ENCODE measurements around the gene ZGRF1. TPM values are rescaled to one million over a fixed set of nuclear protein-coding genes. Genes with fewer than 3 reads are reported as not detected.

Gene ZGRF1
- total and polyA plus RNA-seq, 2 donors (not counting 1 experiment from before 2014, with no cell fraction given): 4.6 to 13.0 TPM

- H3K27ac ChIP-seq (ENCODE audit: low read length in 2 of 2): no peak overlapping the region
- H3K4me1 ChIP-seq (ENCODE audit: control insufficient read depth in 2 of 2, insufficient read depth in 2 of 2, low read length in 2 of 2): no peaks in the 10 kb centered on the region
- no peaks in the 10 kb centered on the region for H4K20me1 ChIP-seq (ENCODE audit: control insufficient read depth, insufficient read depth, low read length, poor library complexity, severe bottlenecking)
- intact Hi-C loops (cut with micrococcal nuclease): no loop called here
- H3K27me3 ChIP-seq (replicated peaks in 1 of 4; ENCODE audit: control extremely low read depth in 1 of 4, control insufficient read depth in 3 of 4, insufficient read depth in 4 of 4, low read length in 3 of 4): no peaks in the 10 kb centered on the region
- TF ChIP-seq EZH2 (IDR thresholded peaks at IDR 0.05; ENCODE audit: borderline replicate concordance, insufficient read depth, low read depth, low read length, poor library complexity, severe bottlenecking) (no peak), CTCF (IDR thresholded peaks at IDR 0.05) (no peak)
- Mint-ChIP-seq H3K9me3 (ENCODE audit: insufficient read depth) (no peaks in the 10 kb centered on the region), H3K27ac (no peak overlapping the region), H3K4me1 (no peaks in the 10 kb centered on the region), H3K27me3 (no peaks in the 10 kb centered on the region), H3K4me3 (no peak overlapping the region)
- POLR2A ChIA-PET: no interaction called here
- CTCF ChIA-PET: no interaction called here
- H3K4me2 ChIP-seq (replicated peaks; ENCODE audit: low read depth, low read length, poor library complexity, severe bottlenecking): no peak overlapping the region
- H3K79me2 ChIP-seq (ENCODE audit: control insufficient read depth, insufficient read depth, low read length): no peaks in the 10 kb centered on the region
- H2AFZ ChIP-seq (ENCODE audit: insufficient read depth, low read depth, low read length, poor library complexity, severe bottlenecking): no peak overlapping the region
- no peaks in the 10 kb centered on the region for H3K36me3 ChIP-seq (replicated peaks in 1 of 2; ENCODE audit: control extremely low read depth in 1 of 2, control insufficient read depth in 1 of 2, extremely low read depth in 1 of 2, insufficient read depth in 2 of 2, low read length in 1 of 2)
- no peak for DNase-seq
- ATAC-seq (ENCODE audit: low read depth): no peak
- H3K9me3 ChIP-seq (ENCODE audit: control extremely low read depth in 1 of 3, control insufficient read depth in 2 of 3, insufficient read depth in 1 of 3, low read length in 2 of 3): no peaks in the 10 kb centered on the region
- no CpG with 5 or more reads among the region's 1 CpG for WGBS (ENCODE audit: insufficient coverage)
- H3K4me3 ChIP-seq (ENCODE audit: control extremely low read depth in 1 of 5, extremely low read depth in 1 of 5, insufficient read depth in 1 of 5, low read depth in 2 of 5, low read length in 4 of 5): no peak overlapping the region
- H3K9ac ChIP-seq (ENCODE audit: low read length): no peak overlapping the region
These were observed 96.0 kb downstream of the ZGRF1 start for GRCh38 chr4:112540695-112541094.

GRCh38 chr4:112536123-112536522 lies 100.6 kb downstream of the ZGRF1 start:
- Mint-ChIP-seq H3K27me3 (peaks cover 6% of the 10 kb centered on the region), H3K4me3 (no peak overlapping the region), H3K9me3 (ENCODE audit: insufficient read depth) (no peaks in the 10 kb centered on the region), H3K27ac (no peak overlapping the region), H3K4me1 (no peaks in the 10 kb centered on the region)
- H3K79me2 ChIP-seq (ENCODE audit: control insufficient read depth, insufficient read depth, low read length): no peaks in the 10 kb centered on the region
- H3K9me3 ChIP-seq (ENCODE audit: control extremely low read depth in 1 of 3, control insufficient read depth in 2 of 3, insufficient read depth in 1 of 3, low read length in 2 of 3): no peaks in the 10 kb centered on the region
- no peak overlapping the region for H3K9ac ChIP-seq (ENCODE audit: low read length)
- no peak overlapping the region for H3K27ac ChIP-seq (ENCODE audit: low read length in 2 of 2)
- no CpG with 5 or more reads among the region's 2 CpGs for WGBS (ENCODE audit: insufficient coverage)
- ATAC-seq (ENCODE audit: low read depth) (no peak), DNase-seq (no peak)
- no peak overlapping the region for H3K4me3 ChIP-seq (ENCODE audit: control extremely low read depth in 1 of 5, extremely low read depth in 1 of 5, insufficient read depth in 1 of 5, low read depth in 2 of 5, low read length in 4 of 5)
- TF ChIP-seq EZH2 (IDR thresholded peaks at IDR 0.05; ENCODE audit: borderline replicate concordance, insufficient read depth, low read depth, low read length, poor library complexity, severe bottlenecking) (no peak), CTCF (IDR thresholded peaks at IDR 0.05) (no peak)
- H3K4me1 ChIP-seq (ENCODE audit: control insufficient read depth in 2 of 2, insufficient read depth in 2 of 2, low read length in 2 of 2): no peaks in the 10 kb centered on the region
- H3K36me3 ChIP-seq (replicated peaks in 1 of 2; ENCODE audit: control extremely low read depth in 1 of 2, control insufficient read depth in 1 of 2, extremely low read depth in 1 of 2, insufficient read depth in 2 of 2, low read length in 1 of 2): no peaks in the 10 kb centered on the region
- no peak overlapping the region for H2AFZ ChIP-seq (ENCODE audit: insufficient read depth, low read depth, low read length, poor library complexity, severe bottlenecking)
- no peaks in the 10 kb centered on the region for H4K20me1 ChIP-seq (ENCODE audit: control insufficient read depth, insufficient read depth, low read length, poor library complexity, severe bottlenecking)
- POLR2A ChIA-PET: no interaction called here
- H3K27me3 ChIP-seq (replicated peaks in 1 of 4; ENCODE audit: control extremely low read depth in 1 of 4, control insufficient read depth in 3 of 4, insufficient read depth in 4 of 4, low read length in 3 of 4): no peaks in the 10 kb centered on the region
- H3K4me2 ChIP-seq (replicated peaks; ENCODE audit: low read depth, low read length, poor library complexity, severe bottlenecking): no peak overlapping the region
- CTCF ChIA-PET: interaction anchor here (0.8 to 5.4 kb wide), 2 partner anchors 12 to 68 kb away, joined by 3 to 28 read pairs; no protein-coding TSS in a partner anchor
- intact Hi-C loops (cut with micrococcal nuclease): no loop called here

Data from B cell (primary cell).